CD4-positive, alpha-beta T cell treated with Interleukin-15 for 4 hours (primary cell): ENCODE results near the gene SEMA3B.
A peak's percentile ranks its signal among the peaks of the same experiment; 100 is the strongest.
"Not testable (repeated sequence)": the region's sequence is repeated elsewhere in the genome, so short reads cannot be mapped to it uniquely, and the experiment has no call there.

Experiments used
- DNase-seq: peaks from one replicate; pipeline ENCODE4 v3.0.0-alpha.2; 2020; ENCODE audit warnings: low spot score

Gene SEMA3B

GRCh38 chr3:50294089-50294488 is 25.1 kb downstream of the SEMA3B start:
- DNase-seq, result no peak

GRCh38 chr3:50294492-50295403 is 25.8 kb downstream of the SEMA3B start:
- DNase-seq, result no peak

GRCh38 chr3:50295553-50296431 is 26.8 kb downstream of the SEMA3B start:
- no peak for DNase-seq

- DNase-seq, result no peak
Observed at GRCh38 chr3:50296721-50297383, 27.9 kb downstream of the SEMA3B start.

- DNase-seq, result no peak
Observed at GRCh38 chr3:50297384-50297775, 28.4 kb downstream of the SEMA3B start.

DNA sequence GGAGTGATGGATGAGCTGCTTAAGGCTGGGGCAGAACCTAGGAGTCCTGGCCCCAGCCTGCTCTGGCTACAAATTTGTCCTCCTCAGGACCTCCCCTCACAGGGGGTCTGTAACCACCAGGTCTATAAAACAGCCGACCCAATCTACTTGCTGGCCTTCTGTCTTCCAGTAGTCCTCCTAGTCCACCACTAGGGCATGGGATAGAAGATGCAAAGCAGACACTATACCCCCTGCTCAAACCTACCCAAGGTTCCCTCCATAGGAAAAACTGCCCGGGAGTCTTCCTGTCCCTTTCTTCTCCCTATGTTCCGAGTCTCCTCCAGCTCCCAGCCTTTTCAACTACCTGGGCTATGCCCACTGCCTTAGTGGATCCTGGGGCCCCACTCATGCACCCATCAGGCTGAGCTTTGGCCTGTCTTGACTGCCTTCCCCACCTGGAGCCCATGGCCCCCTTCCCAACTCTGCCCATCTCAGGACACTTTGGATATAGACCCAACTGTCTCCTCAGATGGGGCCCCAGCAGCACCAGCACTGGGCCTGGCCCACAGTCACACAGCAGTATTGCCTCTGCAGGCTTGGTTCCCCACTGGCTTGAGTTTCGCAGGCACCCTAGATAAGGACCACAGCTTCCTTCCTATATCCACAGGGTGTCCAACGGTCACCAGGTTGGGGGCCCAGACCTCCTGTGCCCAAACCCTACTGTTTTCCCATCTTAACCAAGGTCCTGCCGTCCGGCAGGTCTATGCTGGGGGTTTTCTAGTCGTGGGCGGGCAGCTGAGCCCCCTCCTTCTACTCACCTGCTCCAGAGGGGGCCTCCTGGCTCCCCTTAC is 29.2 kb downstream of the SEMA3B start:
- no peak for DNase-seq

DNA sequence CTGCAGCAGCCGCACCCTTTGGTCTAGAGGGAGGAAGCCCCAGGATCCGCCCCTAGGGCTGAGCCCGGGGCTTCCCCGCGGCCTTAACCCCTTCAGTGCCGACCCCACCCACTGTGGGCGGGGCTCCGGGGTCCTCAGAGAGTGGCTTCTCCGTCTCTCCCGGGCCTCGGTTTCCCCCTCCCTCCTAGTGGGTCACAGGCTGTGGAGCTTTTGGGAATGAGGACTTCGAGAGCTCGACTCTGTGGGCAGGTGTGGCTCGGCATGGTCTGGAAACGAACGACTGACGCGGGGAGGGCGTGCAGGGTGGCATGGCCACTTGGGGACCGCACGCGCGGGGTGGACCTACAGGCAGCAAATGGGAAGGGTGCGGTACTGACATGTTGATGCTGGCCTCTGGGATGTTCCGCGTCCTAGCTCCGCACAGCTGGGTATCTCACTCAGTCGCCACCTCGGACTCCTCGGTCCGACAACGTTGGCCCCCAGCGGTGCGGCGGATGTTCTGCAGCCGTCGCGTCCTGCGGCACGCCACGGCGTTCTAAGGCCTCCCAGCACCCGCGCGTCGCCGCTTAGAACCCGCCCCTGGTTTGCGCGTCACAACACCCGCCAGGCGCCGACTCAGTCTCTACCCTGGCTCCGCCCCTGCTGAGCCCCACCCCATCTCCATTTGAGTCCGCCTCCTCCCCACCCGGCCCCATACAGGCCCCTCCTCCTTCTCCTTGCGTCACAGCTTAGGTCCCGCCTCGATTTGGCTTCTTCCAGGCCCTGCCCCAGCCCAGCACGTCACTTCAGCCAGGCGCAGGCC is 30.1 kb downstream of the SEMA3B start, which contains the start of the genes HYAL3 and NAA80:
Gene HYAL3, minus strand, starts transcription at position 570 of the 802 bp plus-strand sequence. CDS start 3,803 bp downstream, outside the sequence.
Gene NAA80, minus strand, starts transcription at position 570 of the 802 bp plus-strand sequence. CDS start 1,942 bp downstream, outside the sequence.
- peak; percentile 99 for DNase-seq

DNA sequence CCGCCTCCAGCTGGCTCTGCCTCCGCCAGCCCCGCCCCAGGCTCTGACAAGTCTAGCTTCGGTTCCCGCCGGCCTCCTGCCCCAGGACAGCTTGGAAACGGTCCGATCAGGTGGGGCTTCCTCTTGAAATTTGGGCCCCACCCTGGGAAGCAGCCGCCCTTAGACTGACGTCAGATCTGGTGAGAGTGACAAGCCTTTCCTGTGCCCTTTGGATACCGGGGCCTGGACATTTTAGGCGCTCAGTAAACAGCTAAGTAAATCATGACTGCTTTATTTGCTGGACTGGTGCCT is 30.6 kb downstream of the SEMA3B start:
- no peak for DNase-seq

DNA sequence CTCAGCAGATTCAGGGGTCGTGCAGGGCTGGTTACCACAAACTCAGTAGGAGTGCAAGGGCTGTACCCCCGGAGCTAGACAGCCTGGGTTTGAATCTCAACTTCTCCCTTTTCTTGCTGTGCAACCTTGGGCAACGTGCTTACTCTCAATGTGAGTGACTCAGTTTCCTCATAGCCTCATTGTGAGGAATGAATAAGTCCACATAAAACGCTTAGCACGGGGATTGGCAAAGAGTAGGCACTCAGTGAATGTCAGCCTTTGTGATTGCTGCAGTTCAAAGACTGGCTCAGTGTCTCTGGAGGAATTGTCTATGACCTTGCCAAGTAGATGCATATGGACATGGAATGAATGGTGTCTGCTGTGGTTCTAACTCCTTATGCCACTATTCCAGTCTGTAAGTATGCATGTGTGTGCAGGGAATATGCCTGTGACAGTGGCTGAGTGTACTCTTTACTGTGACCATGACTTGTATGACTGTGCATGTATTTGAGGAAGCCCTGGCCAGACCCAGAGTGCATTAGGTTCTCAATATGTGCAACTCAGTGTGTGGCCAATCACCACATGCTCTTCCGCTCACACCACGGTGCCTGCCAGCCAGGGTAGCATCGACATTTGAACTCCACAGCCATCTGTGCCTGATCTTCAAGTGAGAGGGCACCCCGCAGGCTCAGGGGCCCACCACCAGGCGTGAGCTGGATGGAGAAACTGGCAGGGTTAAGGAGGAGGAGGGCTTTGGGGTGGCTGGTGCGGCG is 31.2 kb downstream of the SEMA3B start:
- DNase-seq, result no peak

- DNase-seq, result no peak
Observed at GRCh38 chr3:50300681-50301254, 31.8 kb downstream of the SEMA3B start.

DNA sequence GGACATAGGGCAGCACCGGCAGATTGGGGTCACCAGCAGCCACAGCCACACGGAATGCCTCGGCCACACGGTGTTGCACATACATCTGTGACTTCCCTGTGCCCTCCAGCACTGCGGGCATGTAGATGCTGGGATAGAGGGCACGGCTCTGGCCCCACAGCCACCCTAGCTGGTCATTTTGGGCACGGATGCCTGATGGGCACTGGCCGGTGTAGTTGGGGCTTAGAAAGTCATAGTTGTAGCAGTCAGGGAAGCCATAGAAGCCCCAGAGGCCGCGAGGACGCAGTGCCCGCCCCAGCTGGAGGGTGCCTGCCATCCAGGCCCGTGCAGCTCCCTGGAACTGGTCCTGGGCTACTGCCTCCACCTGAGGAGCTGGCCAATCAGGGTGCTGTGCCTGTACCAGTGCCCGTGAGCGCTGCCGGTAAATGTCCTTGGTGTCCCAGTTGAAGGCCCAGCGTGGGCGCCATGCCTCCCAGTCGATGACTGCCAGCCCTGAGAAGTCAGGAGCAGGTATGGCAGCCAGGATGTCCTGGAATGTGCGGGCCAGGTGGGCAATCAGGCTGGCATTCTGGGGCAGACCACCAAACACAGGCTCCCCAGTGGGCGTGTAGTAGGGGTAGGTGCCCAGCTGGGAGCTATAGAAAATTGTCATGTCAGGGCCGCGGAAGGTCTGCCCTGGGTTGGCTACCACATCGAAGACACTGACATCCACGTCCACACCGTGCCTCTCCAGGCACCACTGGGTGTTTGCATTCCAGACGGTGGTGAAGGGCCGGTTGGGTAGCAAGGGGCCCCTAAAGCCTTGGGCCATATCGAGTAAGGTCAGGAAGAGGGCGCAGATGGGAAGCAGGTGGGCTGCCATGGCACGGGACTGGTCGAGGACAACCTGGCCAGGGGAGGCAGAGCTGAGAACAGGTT is 33.4 kb downstream of the SEMA3B start:
- no peak for DNase-seq

- DNase-seq, result no peak
Observed at GRCh38 chr3:50303013-50303815, 34.3 kb downstream of the SEMA3B start, which contains the start of gene HYAL1. Gene HYAL1, minus strand, starts transcription at chr3:50303574. Its CDS starts 618 bp downstream, at chr3:50302956.

DNA sequence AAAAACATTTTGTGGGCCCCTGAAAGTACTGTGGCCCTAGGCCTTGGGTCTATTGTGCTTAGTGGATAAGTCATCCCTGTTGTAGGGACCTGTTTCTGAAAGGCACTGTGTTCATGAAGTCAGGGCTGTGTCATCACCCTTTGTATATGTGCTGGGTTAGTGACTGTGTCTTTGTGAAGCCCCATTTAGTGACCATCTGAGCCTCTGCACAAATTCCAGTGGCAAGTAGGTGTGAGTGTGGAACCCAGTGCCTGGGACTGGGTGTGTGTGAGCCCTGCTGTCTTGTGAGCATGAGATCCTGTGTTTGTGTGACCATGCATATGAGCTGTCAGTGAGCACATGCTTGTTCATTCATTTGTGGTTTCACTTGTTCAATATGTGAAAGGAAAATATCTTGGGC is 35.7 kb downstream of the SEMA3B start:
- DNase-seq, result no peak

- not testable (repeated sequence) for DNase-seq
Observed at GRCh38 chr3:50312041-50312440, 43.1 kb downstream of the SEMA3B start.

DNA sequence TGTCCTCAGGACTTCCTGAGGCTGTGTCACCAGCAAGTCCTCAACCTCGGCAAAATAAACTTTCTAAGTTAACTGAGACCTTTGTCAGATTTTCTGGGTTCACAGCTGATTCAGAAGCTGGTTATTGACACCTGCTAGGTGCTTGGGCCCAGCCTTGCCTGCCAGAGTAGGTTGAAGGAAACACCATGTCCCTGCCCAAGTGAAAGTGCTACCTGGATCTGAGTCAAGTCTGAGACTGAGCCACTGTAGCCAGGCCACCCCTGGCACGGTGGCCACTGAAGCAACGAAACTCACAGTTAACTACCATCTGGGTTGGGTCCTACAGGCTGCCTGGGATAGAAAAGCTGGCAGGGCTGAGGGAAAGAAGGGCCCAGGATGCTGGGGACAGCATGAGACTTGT is 45.4 kb downstream of the SEMA3B start:
- no peak for DNase-seq

GRCh38 chr3:50314816-50315215 is 45.9 kb downstream of the SEMA3B start:
- no peak for DNase-seq

- peak; percentile 87 for DNase-seq
Observed at GRCh38 chr3:50316657-50317242, 47.8 kb downstream of the SEMA3B start.
